SH-SY5Y (cell line): ENCODE results near the gene SMAP2.

Source experiments
- GATA2 ChIP-seq: IDR thresholded peaks from 2 replicates; pipeline ENCODE4 v1.6.1; 2011; ENCODE audit warnings: mild to moderate bottlenecking, low read depth, low read length
- GATA3 ChIP-seq: IDR thresholded peaks from 2 replicates; pipeline ENCODE4 v1.6.1; 2011; ENCODE audit warnings: low read depth, mild to moderate bottlenecking, low read length, moderate library complexity

DNA sequence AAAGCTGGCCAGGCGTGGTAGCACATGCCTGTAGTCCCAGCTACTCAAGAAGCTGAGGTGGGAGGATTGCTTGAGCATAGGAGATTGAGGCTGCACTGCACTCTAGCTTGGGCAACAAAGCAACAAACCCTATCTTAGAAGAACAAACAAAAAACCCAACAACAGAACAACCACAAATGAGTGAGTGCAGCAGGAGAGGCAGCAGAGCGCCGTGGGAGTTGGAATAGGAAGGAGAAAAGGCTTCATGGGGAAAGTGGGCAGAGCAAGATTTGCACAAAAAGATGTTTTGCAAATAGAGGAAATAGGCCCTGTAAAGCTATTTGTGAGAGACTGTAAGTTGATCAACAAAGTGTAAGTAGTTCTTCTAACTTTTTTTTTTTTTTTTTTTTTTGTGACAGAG lies 19.6 kb downstream of the SMAP2 start:
- TF ChIP-seq GATA3 (no peak), GATA2 (no peak)
